Measurements from ENCODE around the gene AP1M2.
"Not testable (repeated sequence)": the region's sequence is repeated elsewhere in the genome, so short reads cannot be mapped to it uniquely, and the experiment has no call there.

Gene AP1M2

GRCh38 chr19:10533646-10534386 is 53.3 kb downstream of the AP1M2 start:
- no peak for DNase-seq

DNA sequence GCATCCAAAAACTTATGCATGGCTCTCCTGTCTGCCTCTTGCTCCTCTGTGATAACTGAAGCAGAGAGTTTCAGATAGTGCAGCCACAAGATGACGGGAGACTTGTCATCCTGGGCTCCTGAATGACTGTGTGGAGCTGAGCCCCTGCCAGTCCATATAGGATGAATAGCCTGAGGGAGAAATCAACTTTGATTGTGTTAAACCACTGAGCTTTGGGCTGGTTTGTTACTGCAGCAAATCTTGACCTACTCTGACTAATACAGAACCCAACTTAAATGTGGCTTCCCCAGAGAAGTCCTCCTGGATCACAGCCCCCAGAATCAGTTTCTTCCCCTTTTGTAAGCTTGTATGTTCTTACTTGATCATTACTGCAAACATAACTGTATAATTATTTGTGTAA is 54.7 kb downstream of the AP1M2 start:
- no peak for DNase-seq

- DNase-seq, result not testable (repeated sequence)
Observed at GRCh38 chr19:10526887-10527286, 60.2 kb downstream of the AP1M2 start.

DNA sequence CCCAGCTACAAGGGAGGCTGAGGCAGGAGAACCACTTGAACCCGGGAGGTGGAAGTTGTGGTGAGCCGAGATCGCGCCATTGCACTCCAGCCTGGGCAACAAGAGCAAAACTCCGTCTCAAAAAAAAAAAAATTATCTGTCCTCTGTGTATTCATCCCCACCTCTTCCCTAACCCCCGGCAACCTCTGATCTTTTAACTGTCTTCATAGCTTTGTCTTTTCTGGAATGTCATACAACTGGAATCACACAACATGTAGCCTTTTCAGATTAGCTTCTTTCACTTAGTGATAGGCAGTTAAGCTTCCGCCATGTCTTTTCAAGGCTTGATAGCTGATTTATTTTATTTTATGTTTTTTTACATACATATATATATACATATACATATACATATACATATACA is 61.5 kb downstream of the AP1M2 start:
- DNase-seq, result no peak

DNA sequence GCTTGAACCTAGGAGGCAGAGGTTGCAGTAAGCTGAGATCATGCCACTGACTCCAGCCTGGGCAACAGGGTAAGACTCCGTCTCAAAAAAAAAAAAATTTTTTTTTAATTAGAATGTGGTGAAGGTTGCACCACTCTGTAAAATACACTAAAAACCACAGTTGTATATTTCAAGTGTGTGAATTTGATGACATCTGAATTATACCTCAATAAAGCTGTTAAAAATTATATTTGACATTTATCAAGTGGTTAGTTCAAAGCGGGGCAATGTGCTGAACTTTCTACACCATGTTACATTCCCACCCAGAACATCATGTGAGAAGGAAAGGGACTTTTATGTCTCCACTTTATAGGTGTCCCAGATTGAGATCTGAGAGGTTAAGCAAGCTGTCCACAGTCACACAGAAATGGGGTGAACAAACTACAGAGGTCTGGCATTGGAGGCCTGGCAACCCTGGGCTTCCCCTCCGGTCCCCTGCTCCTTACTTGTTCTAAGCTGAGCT is 63.9 kb downstream of the AP1M2 start:
- DNase-seq, result no peak
